ENCODE results near the gene C11orf97.

The C11orf97 gene

DNA sequence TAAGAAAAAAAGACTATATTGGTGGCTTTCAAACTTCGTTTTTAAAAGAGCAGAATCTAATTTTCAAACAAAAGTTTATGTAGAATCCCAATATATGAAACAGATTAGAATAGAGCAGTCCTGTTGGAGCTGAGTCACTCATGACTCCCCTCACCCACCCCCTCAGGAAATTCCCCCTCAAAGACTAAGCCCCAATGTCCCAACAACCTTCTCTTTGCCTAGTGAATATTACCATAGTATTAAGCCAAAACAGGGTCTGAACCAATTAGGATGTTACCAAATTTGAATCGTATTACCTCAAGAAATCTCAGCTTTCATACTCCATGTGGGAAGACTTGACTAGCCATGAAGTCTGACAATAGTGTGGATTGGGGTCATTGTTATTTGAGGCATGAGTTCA, 47.1 kb downstream of the C11orf97 start:
- Histone ChIP-seq H3K4me1 (ENCODE audit: control insufficient read depth, insufficient read depth, low read length) (no peaks in the 10 kb centered on the region; the same call in 1 of the 2 replicates), H3K9me3 (ENCODE audit: control insufficient read depth, insufficient read depth, low read depth, low read length) (no peaks in the 10 kb centered on the region), H3K36me3 (ENCODE audit: control insufficient read depth in 2 of 2, insufficient read depth in 1 of 2, low read length in 2 of 2) (no peaks in the 10 kb centered on the region), H3K27ac (ENCODE audit: extremely low read depth, low read depth, low read length) (no peak overlapping the region), H3K4me3 (ENCODE audit: low read depth, low read length) (no peak overlapping the region)
- TF ChIP-seq, protein P1, sequence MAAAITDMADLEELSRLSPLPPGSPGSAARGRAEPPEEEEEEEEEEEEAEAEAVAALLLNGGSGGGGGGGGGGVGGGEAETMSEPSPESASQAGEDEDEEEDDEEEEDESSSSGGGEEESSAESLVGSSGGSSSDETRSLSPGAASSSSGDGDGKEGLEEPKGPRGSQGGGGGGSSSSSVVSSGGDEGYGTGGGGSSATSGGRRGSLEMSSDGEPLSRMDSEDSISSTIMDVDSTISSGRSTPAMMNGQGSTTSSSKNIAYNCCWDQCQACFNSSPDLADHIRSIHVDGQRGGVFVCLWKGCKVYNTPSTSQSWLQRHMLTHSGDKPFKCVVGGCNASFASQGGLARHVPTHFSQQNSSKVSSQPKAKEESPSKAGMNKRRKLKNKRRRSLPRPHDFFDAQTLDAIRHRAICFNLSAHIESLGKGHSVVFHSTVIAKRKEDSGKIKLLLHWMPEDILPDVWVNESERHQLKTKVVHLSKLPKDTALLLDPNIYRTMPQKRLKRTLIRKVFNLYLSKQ (tag by site-specific recombination; IDR thresholded peaks at IDR 0.05; ENCODE audit: borderline replicate concordance), result no peak
- no peak for TF ChIP-seq ZBTB7A (tag by site-specific recombination; IDR thresholded peaks at IDR 0.05; ENCODE audit: low read depth)
- TF ChIP-seq, protein P2, sequence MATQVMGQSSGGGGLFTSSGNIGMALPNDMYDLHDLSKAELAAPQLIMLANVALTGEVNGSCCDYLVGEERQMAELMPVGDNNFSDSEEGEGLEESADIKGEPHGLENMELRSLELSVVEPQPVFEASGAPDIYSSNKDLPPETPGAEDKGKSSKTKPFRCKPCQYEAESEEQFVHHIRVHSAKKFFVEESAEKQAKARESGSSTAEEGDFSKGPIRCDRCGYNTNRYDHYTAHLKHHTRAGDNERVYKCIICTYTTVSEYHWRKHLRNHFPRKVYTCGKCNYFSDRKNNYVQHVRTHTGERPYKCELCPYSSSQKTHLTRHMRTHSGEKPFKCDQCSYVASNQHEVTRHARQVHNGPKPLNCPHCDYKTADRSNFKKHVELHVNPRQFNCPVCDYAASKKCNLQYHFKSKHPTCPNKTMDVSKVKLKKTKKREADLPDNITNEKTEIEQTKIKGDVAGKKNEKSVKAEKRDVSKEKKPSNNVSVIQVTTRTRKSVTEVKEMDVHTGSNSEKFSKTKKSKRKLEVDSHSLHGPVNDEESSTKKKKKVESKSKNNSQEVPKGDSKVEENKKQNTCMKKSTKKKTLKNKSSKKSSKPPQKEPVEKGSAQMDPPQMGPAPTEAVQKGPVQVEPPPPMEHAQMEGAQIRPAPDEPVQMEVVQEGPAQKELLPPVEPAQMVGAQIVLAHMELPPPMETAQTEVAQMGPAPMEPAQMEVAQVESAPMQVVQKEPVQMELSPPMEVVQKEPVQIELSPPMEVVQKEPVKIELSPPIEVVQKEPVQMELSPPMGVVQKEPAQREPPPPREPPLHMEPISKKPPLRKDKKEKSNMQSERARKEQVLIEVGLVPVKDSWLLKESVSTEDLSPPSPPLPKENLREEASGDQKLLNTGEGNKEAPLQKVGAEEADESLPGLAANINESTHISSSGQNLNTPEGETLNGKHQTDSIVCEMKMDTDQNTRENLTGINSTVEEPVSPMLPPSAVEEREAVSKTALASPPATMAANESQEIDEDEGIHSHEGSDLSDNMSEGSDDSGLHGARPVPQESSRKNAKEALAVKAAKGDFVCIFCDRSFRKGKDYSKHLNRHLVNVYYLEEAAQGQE (tag by site-specific recombination; IDR thresholded peaks at IDR 0.05), result no peak
- no peak for TF ChIP-seq ZNF404 (tag by site-specific recombination; IDR thresholded peaks at IDR 0.05)
- TF ChIP-seq ZFHX2 (tag by site-specific recombination; conservative IDR thresholded peaks at IDR 0.05), result no peak
- no peak for TF ChIP-seq ZNF600 (tag by site-specific recombination; IDR thresholded peaks at IDR 0.05)
- TF ChIP-seq IKZF3 (tag by site-specific recombination; IDR thresholded peaks at IDR 0.05), result no peak
- TF ChIP-seq KLF16 (tag by site-specific recombination; IDR thresholded peaks at IDR 0.05), result no peak
- TF ChIP-seq ZNF174 (tag by site-specific recombination; IDR thresholded peaks at IDR 0.05), result no peak
- no peak for TF ChIP-seq ZNF146 (tag by site-specific recombination; IDR thresholded peaks at IDR 0.05)
- no peak for TF ChIP-seq ZFP41 (tag by site-specific recombination; IDR thresholded peaks at IDR 0.05; ENCODE audit: borderline replicate concordance)
- TF ChIP-seq OVOL3 (tag by site-specific recombination; IDR thresholded peaks at IDR 0.05), result no peak
- POLR2A ChIA-PET, result no interaction called here
- CTCF ChIA-PET, result interaction anchor here (0.6 to 0.7 kb wide), 2 partner anchors 9 to 51 kb away, joined by 3 read pairs; no protein-coding TSS in a partner anchor

DNA sequence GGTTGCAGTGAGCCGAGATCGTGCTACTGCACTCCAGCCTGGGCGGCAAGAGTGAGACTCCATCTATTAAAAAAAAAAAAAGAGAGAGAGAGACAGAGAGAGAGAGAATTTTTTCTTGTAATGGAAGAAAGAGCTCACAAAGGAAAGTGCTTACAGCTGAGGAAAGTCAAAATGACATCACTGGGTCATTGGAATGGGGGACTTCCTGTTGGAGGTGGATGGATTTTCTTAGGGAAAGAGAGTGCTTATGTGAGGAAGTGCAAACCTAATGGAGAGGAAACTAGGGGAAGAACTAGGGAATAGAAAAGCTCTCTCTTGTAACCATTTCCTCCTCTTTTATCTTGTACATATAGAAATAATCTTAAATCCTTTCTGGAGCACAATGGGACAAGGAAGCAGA, 48.6 kb downstream of the C11orf97 start:
- CTCF ChIA-PET, result interaction anchor here (0.6 to 1.2 kb wide), 4 partner anchors 8 to 43 kb away, joined by 3 to 4 read pairs (median 3); no protein-coding TSS in a partner anchor
- peak; percentile 26; the same call in 1 of the 2 replicates for TF ChIP-seq PRDM1 (tag by site-specific recombination; IDR thresholded peaks at IDR 0.05)
- no peak for TF ChIP-seq ZNF157 (tag by site-specific recombination; IDR thresholded peaks at IDR 0.05)
- POLR2A ChIA-PET, result no interaction called here
- no peak overlapping the region for H3K27ac ChIP-seq (ENCODE audit: extremely low read depth, low read depth, low read length)
- H3K9me3 ChIP-seq (ENCODE audit: control insufficient read depth, insufficient read depth, low read depth, low read length), result no peaks in the 10 kb centered on the region
- H3K4me1 ChIP-seq (ENCODE audit: control insufficient read depth, insufficient read depth, low read length), result no peaks in the 10 kb centered on the region
- no peak overlapping the region for H3K4me3 ChIP-seq (ENCODE audit: low read depth, low read length)
- H3K36me3 ChIP-seq (ENCODE audit: control insufficient read depth in 2 of 2, insufficient read depth in 1 of 2, low read length in 2 of 2), result no peaks in the 10 kb centered on the region

DNA sequence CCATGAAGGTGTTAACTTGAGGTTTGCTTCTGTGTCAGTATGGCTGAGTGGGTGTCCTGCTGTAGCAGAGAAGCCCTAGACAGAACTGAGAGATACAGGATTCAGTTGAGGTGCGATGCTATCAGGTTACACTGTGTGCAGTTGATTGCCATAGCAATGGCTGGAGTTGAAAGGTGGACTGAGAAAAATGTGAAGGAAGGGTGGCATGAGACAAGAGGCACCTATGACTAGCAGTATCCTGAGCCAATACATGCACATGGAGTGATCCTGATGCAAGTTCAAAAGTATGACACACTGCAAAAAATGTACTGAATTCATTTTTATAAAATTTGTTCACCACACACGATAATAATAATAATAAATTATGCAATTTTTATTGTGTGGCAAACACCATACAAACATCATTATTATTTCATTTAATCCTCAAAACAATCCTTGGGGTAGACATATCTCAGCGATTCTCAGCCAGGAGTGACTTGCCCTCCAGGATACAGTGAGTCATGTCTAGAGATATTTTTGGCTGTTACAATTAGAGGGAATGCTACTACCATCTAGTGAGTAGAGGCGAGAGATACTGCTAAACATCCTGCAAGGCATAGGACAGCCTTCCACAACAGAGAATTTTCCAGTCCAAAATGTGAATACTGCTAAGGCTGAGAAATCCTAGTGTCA, 51.1 kb downstream of the C11orf97 start:
- H3K4me3 ChIP-seq (ENCODE audit: low read depth, low read length), result no peak overlapping the region
- no peak for TF ChIP-seq ZNF138 (tag by site-specific recombination; IDR thresholded peaks at IDR 0.05; ENCODE audit: borderline replicate concordance)
- TF ChIP-seq, protein P3, sequence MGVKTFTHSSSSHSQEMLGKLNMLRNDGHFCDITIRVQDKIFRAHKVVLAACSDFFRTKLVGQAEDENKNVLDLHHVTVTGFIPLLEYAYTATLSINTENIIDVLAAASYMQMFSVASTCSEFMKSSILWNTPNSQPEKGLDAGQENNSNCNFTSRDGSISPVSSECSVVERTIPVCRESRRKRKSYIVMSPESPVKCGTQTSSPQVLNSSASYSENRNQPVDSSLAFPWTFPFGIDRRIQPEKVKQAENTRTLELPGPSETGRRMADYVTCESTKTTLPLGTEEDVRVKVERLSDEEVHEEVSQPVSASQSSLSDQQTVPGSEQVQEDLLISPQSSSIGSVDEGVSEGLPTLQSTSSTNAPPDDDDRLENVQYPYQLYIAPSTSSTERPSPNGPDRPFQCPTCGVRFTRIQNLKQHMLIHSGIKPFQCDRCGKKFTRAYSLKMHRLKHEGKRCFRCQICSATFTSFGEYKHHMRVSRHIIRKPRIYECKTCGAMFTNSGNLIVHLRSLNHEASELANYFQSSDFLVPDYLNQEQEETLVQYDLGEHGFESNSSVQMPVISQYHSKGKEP (tag by site-specific recombination; IDR thresholded peaks at IDR 0.05), result no peak
- TF ChIP-seq, protein P4, sequence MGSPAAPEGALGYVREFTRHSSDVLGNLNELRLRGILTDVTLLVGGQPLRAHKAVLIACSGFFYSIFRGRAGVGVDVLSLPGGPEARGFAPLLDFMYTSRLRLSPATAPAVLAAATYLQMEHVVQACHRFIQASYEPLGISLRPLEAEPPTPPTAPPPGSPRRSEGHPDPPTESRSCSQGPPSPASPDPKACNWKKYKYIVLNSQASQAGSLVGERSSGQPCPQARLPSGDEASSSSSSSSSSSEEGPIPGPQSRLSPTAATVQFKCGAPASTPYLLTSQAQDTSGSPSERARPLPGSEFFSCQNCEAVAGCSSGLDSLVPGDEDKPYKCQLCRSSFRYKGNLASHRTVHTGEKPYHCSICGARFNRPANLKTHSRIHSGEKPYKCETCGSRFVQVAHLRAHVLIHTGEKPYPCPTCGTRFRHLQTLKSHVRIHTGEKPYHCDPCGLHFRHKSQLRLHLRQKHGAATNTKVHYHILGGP (tag by site-specific recombination; IDR thresholded peaks at IDR 0.05), result no peak
- no peaks in the 10 kb centered on the region for H3K36me3 ChIP-seq (ENCODE audit: control insufficient read depth in 2 of 2, insufficient read depth in 1 of 2, low read length in 2 of 2)
- CTCF ChIA-PET, result interaction anchor here (0.7 to 2.6 kb wide), 6 partner anchors 39 to 455 kb away, joined by 3 to 12 read pairs (median 6); no protein-coding TSS in a partner anchor
- no peak overlapping the region for H3K27ac ChIP-seq (ENCODE audit: extremely low read depth, low read depth, low read length)
- H3K4me1 ChIP-seq (ENCODE audit: control insufficient read depth, insufficient read depth, low read length), result no peaks in the 10 kb centered on the region
- POLR2A ChIA-PET, result no interaction called here
- no peaks in the 10 kb centered on the region for H3K9me3 ChIP-seq (ENCODE audit: control insufficient read depth, insufficient read depth, low read depth, low read length)
